ENCODE results near the gene SYT9. TPM values are rescaled to one million over a fixed set of nuclear protein-coding genes. Genes with fewer than 3 reads are reported as not detected.

The SYT9 gene
- total and polyA plus RNA-seq, 2 of the 8 experiments (the other 6 are each of a cell fraction or from before 2014, with no cell fraction given), result 1.5 to 2.9 TPM

- H3K4me3 ChIP-seq (ENCODE audit: extremely low read depth in 1 of 4, insufficient read depth in 2 of 4, low read depth in 3 of 4, low read length in 4 of 4), result no peak overlapping the region
- H3K27me3 ChIP-seq (replicated peaks in 1 of 4; ENCODE audit: control insufficient read depth in 3 of 4, extremely low read depth in 1 of 4, insufficient read depth in 3 of 4, low read length in 3 of 4), result peaks cover 0 to 1% (median 0%) of the 10 kb centered on the region in 4 experiments; a peak in 1 of 7 replicates
- FAIRE-seq (no peak), DNase-seq (ENCODE audit: low read depth in 1 of 2, low spot score in 2 of 2) (no peak)
- no peaks in the 10 kb centered on the region for H3K9me3 ChIP-seq (ENCODE audit: insufficient read depth in 2 of 2, low read depth in 1 of 2, low read length in 1 of 2)
- no peak overlapping the region for H2AK5ac ChIP-seq (ENCODE audit: low read depth, low read length)
- H3K23me2 ChIP-seq (ENCODE audit: low read depth, low read length), result no peaks in the 10 kb centered on the region
- POLR2A ChIA-PET (ENCODE audit: partially characterized antibody), result no interaction called here
- H3K4me1 ChIP-seq (replicated peaks in 1 of 4; ENCODE audit: control insufficient read depth in 3 of 4, insufficient read depth in 4 of 4, low read length in 3 of 4), result peaks cover 0 to 5% (median 2%) of the 10 kb centered on the region in 4 experiments; a peak in 2 of 7 replicates
- no peak overlapping the region for H3K14ac ChIP-seq (ENCODE audit: insufficient read length)
- H2AFZ ChIP-seq (ENCODE audit: low read length), result peak overlapping the region; percentile 25
- no peaks in the 10 kb centered on the region for H4K20me1 ChIP-seq (replicated peaks in 1 of 2; ENCODE audit: control insufficient read depth in 1 of 2, insufficient read depth in 2 of 2, low read length in 2 of 2)
- no peaks in the 10 kb centered on the region for H3K79me2 ChIP-seq (ENCODE audit: control insufficient read depth in 1 of 2, insufficient read depth in 2 of 2, low read length in 2 of 2)
- H3K9ac ChIP-seq (replicated peaks in 1 of 4; ENCODE audit: extremely low read depth in 1 of 4, low read depth in 3 of 4, low read length in 3 of 4), result no peak overlapping the region
- H3K23ac ChIP-seq (ENCODE audit: insufficient read length), result no peak overlapping the region
- no peaks in the 10 kb centered on the region for H3K79me1 ChIP-seq (ENCODE audit: low read depth, low read length)
- no peak overlapping the region for H3K4me2 ChIP-seq (ENCODE audit: insufficient read depth in 1 of 2, low read depth in 2 of 2, low read length in 2 of 2)
- CTCF ChIA-PET (ENCODE audit: partially characterized antibody), result interaction anchor here (0.5 to 1.9 kb wide), 6 partner anchors 11 to 359 kb away, joined by 3 to 8 read pairs (median 3); no protein-coding TSS in a partner anchor
- H2BK20ac ChIP-seq (ENCODE audit: low read length), result no peak overlapping the region
- H4K8ac ChIP-seq (ENCODE audit: extremely low read depth, insufficient read depth, low read length), result no peak overlapping the region
- no peak overlapping the region for H4K5ac ChIP-seq (ENCODE audit: insufficient read length, low read depth, low read length)
- no peak overlapping the region for H2BK12ac ChIP-seq (ENCODE audit: low read depth, low read length)
- no peaks in the 10 kb centered on the region for H3K36me3 ChIP-seq (ENCODE audit: control insufficient read depth in 2 of 4, insufficient read depth in 4 of 4, low read length in 3 of 4)
- no peak overlapping the region for H3K18ac ChIP-seq (ENCODE audit: extremely low read depth, low read length)
- H3K4ac ChIP-seq (replicated peaks; ENCODE audit: insufficient read length, low read depth, low read length), result no peak overlapping the region
- no peak overlapping the region for H2BK15ac ChIP-seq (ENCODE audit: low read length)
- WGBS, 2 experiments (ENCODE audit: extremely low coverage in 1 of 2, insufficient coverage in 1 of 2, insufficient read length in 1 of 2, insufficient replicate concordance in 2 of 2, low coverage in 1 of 2, low lambda C conversion rate in 2 of 2, missing lambda C conversion rate in 1 of 2), result 89% methylated on average over 3 of the region's 3 CpGs; no CpG with 5 or more reads in 1 of the 2 experiments
- H2BK5ac ChIP-seq (ENCODE audit: low read depth, low read length), result no peak overlapping the region
- no peak overlapping the region for H3K27ac ChIP-seq (ENCODE audit: low read depth, low read length)
- H2BK120ac ChIP-seq (replicated peaks; ENCODE audit: low read depth, low read length), result no peak overlapping the region
- no peak overlapping the region for H4K91ac ChIP-seq (replicated peaks; ENCODE audit: insufficient read length, low read length)
- no peak overlapping the region for H3K56ac ChIP-seq (replicated peaks; ENCODE audit: insufficient read length, low read depth, low read length)
- no peak for TF ChIP-seq CBX5 (IDR thresholded peaks at IDR 0.05; ENCODE audit: low read depth, low read length)
- no peak for TF ChIP-seq TAF1 (IDR thresholded peaks at IDR 0.05; ENCODE audit: low read depth, low read length)
- TF ChIP-seq KDM4A (IDR thresholded peaks at IDR 0.05; ENCODE audit: low read depth, low read length, severe bottlenecking), result no peak
- TF ChIP-seq KDM5A (IDR thresholded peaks at IDR 0.05; ENCODE audit: low read length), result no peak
- TF ChIP-seq ATF3 (IDR thresholded peaks at IDR 0.05; ENCODE audit: insufficient read depth, low read depth, low read length), result no peak
- TF ChIP-seq SIRT6 (IDR thresholded peaks at IDR 0.05; ENCODE audit: low read length), result no peak
- no peak for TF ChIP-seq RNF2 (IDR thresholded peaks at IDR 0.05; ENCODE audit: borderline replicate concordance, low read depth, low read length, missing control alignments, poor library complexity, severe bottlenecking)
- TF ChIP-seq, protein P1, sequence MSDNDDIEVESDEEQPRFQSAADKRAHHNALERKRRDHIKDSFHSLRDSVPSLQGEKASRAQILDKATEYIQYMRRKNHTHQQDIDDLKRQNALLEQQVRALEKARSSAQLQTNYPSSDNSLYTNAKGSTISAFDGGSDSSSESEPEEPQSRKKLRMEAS (IDR thresholded peaks at IDR 0.05), result no peak
- no peak for TF ChIP-seq GABPA (IDR thresholded peaks at IDR 0.05; ENCODE audit: borderline replicate concordance, insufficient read depth, low read length)
- no peak for TF ChIP-seq SP2 (IDR thresholded peaks at IDR 0.05; ENCODE audit: low read length)
- no peak for TF ChIP-seq NRF1 (IDR thresholded peaks at IDR 0.05; ENCODE audit: low read depth, low read length)
- TF ChIP-seq RFX5 (IDR thresholded peaks at IDR 0.05; ENCODE audit: borderline replicate concordance, low read depth, low read length), result no peak
- TF ChIP-seq TCF12 (IDR thresholded peaks at IDR 0.05; ENCODE audit: low read depth, low read length), result no peak
- TF ChIP-seq POLR2AphosphoS5 (IDR thresholded peaks at IDR 0.05; ENCODE audit: low read depth, low read length), result no peak
Observed at GRCh38 chr11:7501251-7501650, 249.5 kb downstream of the SYT9 start.

Measured in H1 (cell line).